PC-3 (cell line): Measurements from ENCODE around the gene ZNF493.

Experiments
- CTCF ChIP-seq: fragments of 300-600 bp; sonication (generic); conservative IDR thresholded peaks from 2 replicates; pipeline ENCODE4 v1.5.1; 2017; ENCODE audit warnings: antibody characterized with exemption, low read depth, mild to moderate bottlenecking, low read length
- EZH2 ChIP-seq: fragments of 300-600 bp; sonication (generic); IDR thresholded peaks from one replicate; pipeline ENCODE4 v1.6.1; 2017; ENCODE audit warnings: antibody characterized with exemption, mild to moderate bottlenecking, low read length; ENCODE audit not compliant: unreplicated experiment
- EZH2phosphoT487 ChIP-seq: fragments of 300-600 bp; sonication (generic); IDR thresholded peaks from 2 replicates; pipeline ENCODE4 v1.6.1; 2018; ENCODE audit warnings: mild to moderate bottlenecking, antibody characterized with exemption, low read length, borderline replicate concordance

- TF ChIP-seq CTCF, result no peak
- TF ChIP-seq EZH2, result no peak
- TF ChIP-seq EZH2phosphoT487, result no peak
These were observed at the start of gene ZNF493 for GRCh38 chr19:21396893-21397572.
